DMS153 treated with DMSO at 0.1 percent for 48 hours (cell line): ENCODE measurements around the gene BCAS1.

ENCODE experiments used
- DNase-seq: peaks from one replicate; lab custom pipeline; 2025; ENCODE audit not compliant: unreplicated experiment; lab: John Stamatoyannopoulos, UW

Gene BCAS1

GRCh38 chr20:53930651-53931504 is 139.5 kb downstream of the BCAS1 start:
- no peak for DNase-seq

DNA sequence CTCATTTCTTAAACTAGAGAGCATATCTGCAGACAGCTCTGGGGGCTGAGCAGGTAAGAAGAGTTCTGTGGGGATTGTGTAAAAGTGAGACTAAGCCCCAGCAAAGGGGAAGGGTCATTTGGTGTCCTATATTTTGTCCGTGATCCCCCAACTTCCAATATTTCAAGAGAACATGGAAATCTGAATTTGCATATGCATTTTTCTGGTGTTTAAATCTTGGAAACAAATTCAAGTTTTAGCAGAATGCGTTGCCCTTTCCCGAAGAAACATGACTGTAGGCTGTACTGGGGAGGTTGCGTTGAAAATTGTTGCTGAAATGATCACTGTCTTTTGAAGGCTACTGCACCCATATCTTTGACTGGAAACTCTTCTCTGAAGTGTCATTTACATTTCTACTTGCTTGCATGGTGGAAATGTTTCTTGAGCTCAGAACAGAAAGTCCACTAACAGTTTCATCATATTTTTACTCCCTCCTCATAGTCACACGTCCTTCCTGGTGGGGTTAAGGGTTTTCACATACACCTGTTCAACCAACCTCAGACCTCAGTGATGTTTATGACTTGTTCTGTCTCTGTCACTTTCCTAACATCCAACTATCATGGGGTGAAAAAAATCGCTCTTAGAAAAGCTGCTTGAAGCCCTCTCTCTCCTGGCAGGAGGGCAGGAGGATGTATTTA is 140.3 kb downstream of the BCAS1 start:
- DNase-seq, result no peak

- no peak for DNase-seq
Observed at GRCh38 chr20:53929399-53929798, 141.0 kb downstream of the BCAS1 start.

DNA sequence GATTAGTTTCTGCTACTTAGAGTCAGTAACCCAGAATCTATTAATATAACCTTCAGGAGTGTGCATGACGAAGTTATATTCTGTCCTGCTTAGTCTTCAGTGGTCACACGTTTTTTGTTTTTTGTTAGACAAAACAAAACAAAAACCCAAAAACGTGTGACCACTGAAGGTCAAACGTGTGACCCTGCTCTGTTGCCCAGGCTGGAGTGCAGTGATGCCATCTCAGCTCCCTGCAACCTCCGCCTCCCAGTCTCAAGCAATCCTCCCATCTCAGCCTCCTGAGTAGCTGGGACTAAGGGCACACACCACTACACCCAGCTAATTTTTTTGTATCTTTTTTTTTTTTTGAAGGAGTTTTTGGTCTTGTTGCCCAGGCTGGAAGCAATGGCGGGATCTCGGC is 142.4 kb downstream of the BCAS1 start:
- no peak for DNase-seq

DNA sequence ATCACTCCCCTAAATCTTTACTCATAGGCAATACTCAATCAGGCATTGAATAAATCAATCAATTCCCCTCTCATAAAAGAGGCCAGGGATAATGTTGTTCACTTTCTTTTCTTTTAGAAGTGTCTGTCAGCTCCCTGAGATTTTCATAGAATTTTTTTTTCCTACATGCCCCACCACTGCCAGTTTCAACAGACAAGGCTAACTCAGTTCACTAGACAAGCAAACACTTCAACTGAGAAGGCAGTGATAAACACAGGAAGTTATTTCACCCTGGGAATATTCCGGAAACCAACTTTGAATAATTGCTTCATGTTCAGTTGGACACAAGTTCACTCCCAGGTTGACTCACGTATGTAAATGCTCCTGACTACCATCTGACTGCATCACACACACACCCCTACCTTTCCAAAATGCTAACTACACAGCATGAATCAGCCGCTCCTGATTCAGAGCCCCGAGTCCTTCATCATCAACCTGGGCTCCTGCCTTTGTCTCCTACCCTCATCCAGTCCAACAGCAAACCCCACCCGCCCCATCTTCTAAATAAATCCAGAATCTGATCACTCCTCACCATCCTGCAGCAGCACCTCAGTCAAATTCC is 143.9 kb downstream of the BCAS1 start:
- DNase-seq, result peak; percentile 89

- DNase-seq, result no peak
Observed at GRCh38 chr20:53925651-53926401, 144.6 kb downstream of the BCAS1 start.

DNA sequence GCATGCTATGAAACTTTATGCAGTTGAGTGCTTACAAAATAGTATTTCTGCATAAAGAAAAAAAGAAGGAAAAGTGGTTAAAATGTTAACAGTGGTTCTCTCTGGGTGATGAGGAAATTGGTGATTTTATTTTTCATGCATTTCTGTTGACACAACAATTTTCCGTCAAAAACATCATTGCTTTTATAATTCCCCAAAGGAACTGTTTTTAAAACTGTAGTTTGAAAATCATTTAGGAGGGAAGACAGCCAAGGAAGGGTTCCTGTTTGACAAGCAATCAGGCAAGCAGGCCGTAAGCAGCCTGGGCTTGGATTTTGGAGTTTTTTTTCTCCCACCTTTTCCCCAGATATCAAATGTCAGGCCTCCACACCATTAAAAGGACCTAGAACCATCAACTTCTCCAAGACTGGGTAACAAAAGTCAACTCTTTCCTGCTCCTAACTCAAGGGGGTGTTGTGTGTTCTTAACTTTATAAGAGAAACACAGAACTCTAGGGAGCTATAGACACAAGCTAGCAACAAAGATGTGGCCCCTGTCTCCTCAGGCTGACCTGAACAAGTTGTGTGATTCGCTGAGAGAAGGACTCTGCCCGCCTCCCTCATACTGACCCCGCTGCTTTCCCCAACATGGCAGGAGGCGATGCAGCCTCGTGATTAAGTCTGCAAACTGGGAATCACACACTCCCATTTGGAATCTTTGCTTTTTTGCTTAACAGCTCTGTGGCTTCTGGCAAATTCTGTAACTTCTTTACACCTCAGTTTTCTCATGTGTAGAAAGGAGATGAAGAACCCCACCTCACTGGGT is 146.6 kb downstream of the BCAS1 start:
- DNase-seq, result no peak

- DNase-seq, result no peak
Observed at GRCh38 chr20:53922901-53923314, 147.5 kb downstream of the BCAS1 start.

GRCh38 chr20:53921443-53921973 is 148.9 kb downstream of the BCAS1 start:
- no peak for DNase-seq

DNA sequence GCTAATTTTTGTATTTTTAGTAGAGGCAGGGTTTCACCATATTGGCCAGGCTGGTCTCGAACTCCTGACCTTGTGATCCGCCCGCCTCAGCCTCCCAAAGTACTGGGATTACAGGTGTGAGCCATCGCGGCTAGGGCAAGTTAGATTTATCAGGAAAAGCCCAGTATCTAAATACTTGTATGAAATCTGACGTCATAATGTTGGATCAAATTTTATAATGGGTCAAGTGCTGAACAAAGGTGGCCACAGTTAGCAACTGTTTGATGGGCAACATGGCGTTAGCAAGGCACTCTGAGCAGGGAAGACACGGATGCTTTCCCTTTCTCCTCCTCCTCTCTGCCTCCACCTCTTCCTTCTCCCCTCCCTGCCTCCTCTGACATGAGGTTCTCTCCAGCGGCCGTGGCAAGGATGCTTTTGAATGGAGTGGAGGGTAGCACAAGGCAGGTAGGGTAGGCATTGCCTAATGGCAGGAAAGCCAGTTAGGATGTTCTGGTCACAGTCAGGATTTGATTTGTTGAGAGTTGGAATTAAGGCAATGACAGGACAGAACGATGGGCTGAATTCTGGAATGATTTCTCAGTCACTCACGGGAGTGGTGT is 149.6 kb downstream of the BCAS1 start:
- DNase-seq, result no peak

GRCh38 chr20:53919886-53920285 is 150.5 kb downstream of the BCAS1 start:
- DNase-seq, result no peak

DNA sequence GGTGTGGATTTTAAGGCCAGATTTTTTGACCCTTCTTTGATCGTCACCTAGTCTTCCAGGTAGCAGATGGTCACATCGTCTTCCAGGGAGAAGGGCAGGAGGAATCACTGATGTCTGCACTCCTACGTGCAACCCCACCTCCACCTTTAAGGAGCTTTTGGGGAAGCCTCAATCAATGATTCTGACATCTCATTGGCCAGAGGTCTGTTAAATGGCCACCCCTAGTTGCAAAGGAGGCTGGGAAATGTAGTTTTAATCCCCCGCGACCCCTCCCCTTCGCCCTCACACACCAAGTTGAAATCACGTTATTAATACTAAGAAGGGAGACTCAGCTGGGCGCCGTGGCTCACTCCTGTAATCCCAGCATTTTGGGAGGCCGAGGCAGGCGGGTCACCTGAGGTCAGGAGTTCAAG is 151.4 kb downstream of the BCAS1 start:
- no peak for DNase-seq

GRCh38 chr20:53918020-53918311 is 152.4 kb downstream of the BCAS1 start:
- DNase-seq, result no peak

- no peak for DNase-seq
Observed at GRCh38 chr20:53917145-53918019, 153.0 kb downstream of the BCAS1 start.

GRCh38 chr20:53916173-53916512 is 154.3 kb downstream of the BCAS1 start:
- DNase-seq, result no peak

DNA sequence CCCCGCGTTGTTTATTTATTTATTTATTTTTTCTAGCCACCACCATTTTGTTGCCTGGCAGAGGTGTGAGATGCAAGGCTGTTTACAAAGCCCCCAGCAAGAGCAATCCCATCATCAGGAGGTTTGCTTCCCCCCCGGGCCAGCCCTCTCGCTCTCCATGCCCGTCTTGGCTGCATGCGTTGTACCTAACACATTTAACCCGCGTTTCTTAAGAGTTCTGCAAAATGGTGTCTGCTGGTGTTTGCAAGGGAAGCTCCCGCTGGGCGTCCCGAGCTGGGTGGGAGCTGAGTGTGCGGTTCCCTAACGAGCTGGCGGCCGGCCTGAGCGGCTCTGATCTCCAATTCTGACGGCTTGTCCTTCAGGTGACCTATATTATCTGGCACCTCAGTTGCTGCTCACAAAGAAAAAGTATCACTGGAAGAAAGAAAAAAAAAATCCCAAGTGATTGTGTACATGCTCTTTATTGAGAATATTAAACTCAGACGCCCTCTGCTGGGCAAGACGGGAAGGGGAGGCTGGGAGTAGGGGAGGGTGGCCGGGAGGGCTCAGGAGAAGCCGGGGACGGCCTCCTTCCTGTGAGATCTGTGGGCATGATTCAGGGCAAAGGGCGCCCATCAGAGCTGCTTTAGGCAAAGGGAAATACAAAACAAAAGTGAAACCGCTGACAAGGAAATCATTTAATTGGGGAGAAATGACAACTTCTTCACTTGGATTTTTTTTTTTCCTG is 154.8 kb downstream of the BCAS1 start:
- DNase-seq, result peak; percentile 75

DNA sequence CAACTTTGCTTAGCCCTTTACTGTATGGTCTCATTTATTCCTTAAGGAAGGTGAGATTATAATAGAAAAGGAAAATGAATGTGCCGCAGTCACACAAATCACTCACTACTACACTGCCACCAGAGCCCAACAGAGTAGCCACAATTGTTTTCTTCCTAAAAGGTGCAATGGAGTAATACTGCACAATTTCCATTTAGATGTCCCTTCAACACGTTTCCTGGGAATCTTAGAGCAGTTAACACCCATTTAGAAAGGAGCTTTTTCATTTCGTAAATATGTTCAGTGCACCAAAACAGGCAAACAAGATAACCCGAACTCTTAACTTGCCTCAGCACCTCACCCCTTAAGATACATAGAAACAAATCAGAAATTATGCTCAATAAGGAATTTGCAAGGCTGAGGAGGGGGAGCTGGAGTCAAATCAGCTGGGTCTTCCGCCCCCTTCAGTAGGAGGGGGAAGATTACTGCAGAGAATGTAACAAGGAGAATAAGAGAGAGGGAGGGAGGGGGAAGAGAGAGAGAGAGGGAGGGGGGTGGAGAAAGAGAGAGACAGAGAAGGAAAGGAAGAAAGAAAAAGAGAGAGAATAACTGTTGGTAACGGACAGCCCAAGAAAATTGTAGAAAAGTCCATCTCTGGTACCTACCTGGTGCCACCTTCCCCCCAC is 155.5 kb downstream of the BCAS1 start:
- DNase-seq, result no peak
